Right ventricle myocardium superior (tissue), 1 donor: ENCODE data around the gene KATNB1. TPM values are rescaled to one million over a fixed set of nuclear protein-coding genes. Genes with fewer than 3 reads are reported as not detected.
"Not testable (repeated sequence)": the region's sequence is repeated elsewhere in the genome, so short reads cannot be mapped to it uniquely, and the experiment has no call there.

Experiments
- ATAC-seq: fragments of 200-7000 bp; cut with Tn5 transposase; one replicate; pipeline ENCODE4 v1.9.1; 2020; ENCODE audit warnings: mild to moderate bottlenecking; ENCODE audit not compliant: poor library complexity
- DNase-seq: peaks from one replicate; pipeline ENCODE4 v3.0.0-alpha.2; 2020
- intact Hi-C: fragments of 100-400 bp; cut with DNase I; formaldehyde crosslinking; loops from one replicate; pipeline ENCODE4 v1.11.2; 2022
- total RNA-seq: library from RNA; stranded (reverse); fragmentation: NEBNext Ultra II Directional; extraction: Animal tissue kit (Norgen Biotek cat#: 25700); gene quantifications from one replicate; pipeline ENCODE4 v1.2.1, GENCODE V29; 2021
- donor health status: DM: no; HTN: yes; CAD: no; lungs with severe emphysema.

KATNB1 gene
- total RNA-seq, 1 donor from 2014 or later = 9.4 TPM

- intact Hi-C loops = no loop called here
- peak; percentile 99 for DNase-seq
- ATAC-seq = peak; percentile 96
Measured at GRCh38 chr16:57734925-57735754, 430 bp upstream of the KATNB1 start.

GRCh38 chr16:57736419-57737351, 1.1 kb downstream of the KATNB1 start:
- ATAC-seq (no peak), DNase-seq (no peak)
- intact Hi-C loops = no loop called here

GRCh38 chr16:57738844-57739243, 3.3 kb downstream of the KATNB1 start:
- DNase-seq = no peak
- ATAC-seq = no peak
- intact Hi-C loops = no loop called here

DNA sequence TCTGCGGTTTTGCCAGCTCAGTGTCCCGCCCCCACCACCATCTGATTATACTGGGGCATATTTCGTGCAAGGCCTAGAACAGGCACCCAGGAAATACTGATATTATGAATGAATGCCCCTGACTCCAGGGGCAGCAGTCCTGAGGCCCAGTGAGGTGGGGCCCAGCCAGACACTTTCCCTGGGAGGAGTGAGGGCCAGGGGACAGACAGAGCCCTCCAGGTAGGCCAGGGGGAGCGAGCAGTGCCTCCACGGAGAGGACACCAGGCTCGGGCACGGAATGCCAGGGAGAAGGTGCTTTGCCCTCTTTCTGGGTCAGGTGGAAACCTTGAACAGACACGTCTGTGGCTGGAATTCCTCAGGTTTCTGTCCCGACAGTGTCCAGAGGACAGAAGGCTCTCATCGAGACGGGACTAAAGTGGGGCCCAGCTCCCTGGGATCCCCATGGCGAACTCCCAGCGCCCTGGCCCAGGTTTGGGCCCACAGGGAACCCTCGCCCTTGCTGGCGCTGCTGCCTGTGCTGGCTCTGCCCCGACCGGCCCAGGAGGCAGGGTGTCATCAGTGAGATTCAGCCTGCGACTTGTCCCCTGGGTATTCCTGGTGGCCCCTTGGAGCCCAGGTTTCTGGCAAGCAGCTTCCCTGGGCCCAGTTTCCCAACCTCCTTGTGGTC, 4.3 kb downstream of the KATNB1 start:
- intact Hi-C loops = no loop called here
- no peak for ATAC-seq
- no peak for DNase-seq

- ATAC-seq = no peak
- intact Hi-C loops = no loop called here
- DNase-seq = no peak
Measured at GRCh38 chr16:57740423-57741071, 5.0 kb downstream of the KATNB1 start.

DNA sequence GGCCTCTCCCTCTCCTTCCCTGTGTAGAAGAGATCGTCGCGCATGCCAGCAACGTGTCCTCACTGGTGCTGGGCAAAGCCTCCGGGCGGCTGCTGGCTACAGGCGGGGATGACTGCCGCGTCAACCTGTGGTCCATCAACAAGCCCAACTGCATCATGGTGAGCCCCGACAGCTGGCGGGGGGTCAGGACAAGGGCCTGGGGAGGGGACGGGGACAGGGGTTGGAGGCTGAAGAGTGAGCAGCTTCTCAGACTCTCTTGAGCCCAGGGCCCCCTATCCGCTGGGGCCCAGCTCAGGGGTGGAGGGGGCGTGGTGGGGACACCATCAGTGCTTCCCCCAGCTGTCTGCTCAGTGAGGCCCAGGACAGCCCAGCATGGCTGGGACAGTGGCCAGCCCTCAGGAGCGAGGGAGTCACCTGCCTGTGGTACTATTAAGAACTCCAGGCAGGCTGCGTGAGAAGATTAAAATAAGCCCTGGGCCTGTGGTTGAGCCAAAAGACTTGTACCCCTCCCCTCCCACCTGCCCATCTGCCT, 6.2 kb downstream of the KATNB1 start:
- DNase-seq (peak; percentile 42), ATAC-seq (peak; percentile 69)
- intact Hi-C loops = no loop called here

- ATAC-seq = no peak
Measured at GRCh38 chr16:57742543-57742942, 7.0 kb downstream of the KATNB1 start.

GRCh38 chr16:57743458-57743857, 7.9 kb downstream of the KATNB1 start:
- ATAC-seq = no peak
- peak; percentile 19 for DNase-seq
- intact Hi-C loops = no loop called here

More at GRCh38 chr16:57742543-57742942, 7.0 kb downstream of the KATNB1 start:
- intact Hi-C loops = no loop called here
- DNase-seq = no peak

DNA sequence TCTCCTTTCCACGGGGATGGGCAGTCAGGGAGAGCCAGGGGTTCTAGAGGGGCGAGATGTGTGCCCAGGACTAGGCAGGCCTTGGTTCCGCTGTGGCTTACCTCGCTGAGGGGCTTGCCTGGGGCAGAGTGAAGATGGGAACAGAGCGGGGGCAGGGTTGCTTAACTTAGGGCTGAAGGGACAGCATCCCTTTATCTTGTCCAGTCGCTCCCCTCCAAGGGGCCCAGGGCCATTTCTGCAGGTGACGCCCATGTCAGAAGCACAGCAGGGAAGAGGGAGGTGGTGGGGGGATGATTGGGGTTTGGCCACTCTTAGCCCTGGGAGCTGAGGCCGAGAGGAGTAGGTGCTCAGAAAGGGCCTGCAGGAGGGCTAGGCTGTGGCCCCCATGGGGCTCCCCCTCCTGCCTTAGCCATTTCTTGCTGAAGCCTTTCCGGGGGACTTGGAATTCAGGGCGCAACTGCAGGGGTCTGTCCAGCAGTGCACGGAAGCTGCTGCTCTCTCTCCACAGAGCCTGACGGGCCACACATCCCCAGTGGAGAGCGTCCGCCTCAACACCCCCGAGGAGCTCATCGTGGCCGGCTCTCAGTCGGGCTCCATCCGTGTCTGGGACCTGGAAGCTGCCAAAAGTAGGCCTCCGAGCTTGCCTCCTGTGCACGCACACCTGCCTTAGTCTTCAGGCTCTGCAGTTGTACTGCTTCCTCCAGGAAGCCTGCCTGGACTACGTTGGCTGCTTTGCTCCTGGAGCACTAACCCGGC, 8.5 kb downstream of the KATNB1 start:
- ATAC-seq (no peak), DNase-seq (peak; percentile 29)
- intact Hi-C loops = no loop called here

- ATAC-seq (no peak), DNase-seq (peak; percentile 18)
- intact Hi-C loops = no loop called here
Measured at GRCh38 chr16:57744642-57744903, 9.0 kb downstream of the KATNB1 start.

DNA sequence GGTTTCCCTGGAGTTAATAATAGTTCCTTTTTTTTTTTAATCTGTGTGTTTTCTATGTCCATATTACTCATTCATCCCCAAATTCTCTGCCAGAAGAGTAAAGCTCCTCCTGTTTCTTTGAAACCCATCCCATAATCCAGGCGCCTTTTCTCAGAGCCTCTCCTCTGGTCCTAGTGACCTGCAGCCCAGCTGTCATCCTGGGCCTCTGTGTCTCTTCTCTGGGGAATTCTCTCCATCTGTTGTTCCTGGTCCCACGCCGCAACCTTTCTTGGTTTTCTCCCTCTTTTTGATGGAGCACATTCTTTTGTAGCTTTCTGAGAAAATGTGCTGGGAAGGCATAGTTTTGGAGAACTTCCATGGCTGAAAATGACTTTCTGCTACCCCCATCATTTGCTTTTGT, 10.2 kb downstream of the KATNB1 start:
- DNase-seq (peak; percentile 4), ATAC-seq (no peak)
- intact Hi-C loops = no loop called here

DNA sequence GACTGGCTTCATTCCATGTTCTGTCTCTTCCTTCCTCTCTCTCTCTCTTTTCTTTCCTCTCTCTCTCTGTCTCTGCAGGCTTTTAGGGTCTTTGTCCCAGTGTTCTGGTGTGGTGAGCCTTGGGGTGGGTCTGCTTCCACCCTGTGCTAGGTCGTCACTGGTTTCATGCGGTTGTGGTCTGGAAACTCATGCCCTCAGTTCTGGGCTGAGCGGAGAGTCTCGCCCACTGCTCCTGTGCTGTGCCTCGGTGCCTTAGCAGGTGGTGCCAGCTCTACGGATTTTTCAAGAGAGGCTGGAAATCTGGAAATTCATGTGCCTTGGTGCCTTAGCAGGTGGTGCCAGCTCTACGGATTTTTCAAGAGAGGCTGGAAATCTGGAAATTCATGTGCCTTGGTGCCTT, 10.7 kb downstream of the KATNB1 start:
- peak; percentile 8 for DNase-seq
- intact Hi-C loops, ATAC-seq: not testable (repeated sequence)

DNA sequence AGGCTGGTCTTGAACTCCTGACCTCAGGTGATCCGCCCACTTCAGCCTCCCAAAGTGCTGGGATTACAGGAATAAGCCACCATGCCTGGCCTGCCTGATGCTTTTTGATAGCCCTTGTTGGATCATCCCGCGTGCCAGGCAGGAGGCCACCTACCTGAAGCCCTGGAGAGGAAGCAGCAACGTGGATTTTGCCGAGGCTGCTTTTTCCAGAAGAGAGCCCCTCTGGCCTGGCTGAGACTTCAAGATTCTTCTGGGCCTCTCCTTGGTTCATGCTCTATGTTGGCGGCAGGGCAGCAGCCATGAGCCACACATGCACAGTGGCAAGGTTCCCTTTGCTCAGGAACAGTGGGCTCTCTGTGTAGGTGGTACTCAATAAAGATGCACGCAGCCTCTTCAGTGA, 11.5 kb downstream of the KATNB1 start:
- DNase-seq (peak; percentile 10), ATAC-seq (no peak)
- intact Hi-C loops = no loop called here

GRCh38 chr16:57747496-57747895, 11.9 kb downstream of the KATNB1 start:
- ATAC-seq (no peak), DNase-seq (peak; percentile 20)
- intact Hi-C loops = no loop called here

GRCh38 chr16:57747996-57748395, 12.4 kb downstream of the KATNB1 start:
- ATAC-seq (no peak), DNase-seq (no peak)

GRCh38 chr16:57748596-57748995, 13.0 kb downstream of the KATNB1 start:
- intact Hi-C loops = no loop called here
- ATAC-seq = no peak
- peak; percentile 26 for DNase-seq

More at GRCh38 chr16:57747996-57748395, 12.4 kb downstream of the KATNB1 start:
- intact Hi-C loops = no loop called here

GRCh38 chr16:57749101-57749692, 13.6 kb downstream of the KATNB1 start:
- DNase-seq = no peak
- ATAC-seq = no peak
- intact Hi-C loops = no loop called here
